Heart left ventricle (tissue), 13 donors: ENCODE measurements around the gene POMT1.

Experiments
- POLR2A ChIP-seq, 2 donors: fragments of 450-650 bp; IDR thresholded peaks; one replicate each; pipeline ENCODE4 v1.6.1; 2017; ENCODE audit warnings: antibody characterized with exemption in 2 of 2, mild to moderate bottlenecking in 2 of 2, moderate library complexity in 2 of 2
- TF ChIP-seq, protein P1 (sequence below), 12 donors: fragments of 200-600 bp; sonication (generic) in 4 of 12; IDR thresholded peaks; one replicate each; pipeline versions ENCODE4 v1.5.0 to v1.8.0; 2018 to 2022; ENCODE audit warnings: antibody characterized with exemption in 12 of 12, mild to moderate bottlenecking in 5 of 12
- donor health status: ischemic (EF 13 %, LVEDD 7.1; RV severe dilation, severe dysfunction).
- donor health status: DM: no; HTN: yes; CAD: no.
- donor health status: DM: no; HTN: no; CAD: no.
- donor health status: ischemic (EF 25% LVEDD 6.9; RV normal size, moderate dysfunction).
- donor health status: ischemic (EF 25% LVEDD 5.7; RV mildly dilated, moderate dysfunction).
- donor health status: ischemic (EF 35%, LVEDD 5.7; RV mildly dilated, moderate dysfunction).
- donor health status: nonischemic (EF 11% LVEDD 7.7; RV severe dilation, severe dysfunction).
- donor health status: DM: yes; HTN: yes; CAD: no.
- donor health status: PGD.
- donor health status: ischemic (EF 29% LVEDD 5.4; RV normal size, mild dysfunction).
- donor health status: nonischemic (EF 23%, LVEDD 6.1; RV moderate dilation, normal function).

DNA sequence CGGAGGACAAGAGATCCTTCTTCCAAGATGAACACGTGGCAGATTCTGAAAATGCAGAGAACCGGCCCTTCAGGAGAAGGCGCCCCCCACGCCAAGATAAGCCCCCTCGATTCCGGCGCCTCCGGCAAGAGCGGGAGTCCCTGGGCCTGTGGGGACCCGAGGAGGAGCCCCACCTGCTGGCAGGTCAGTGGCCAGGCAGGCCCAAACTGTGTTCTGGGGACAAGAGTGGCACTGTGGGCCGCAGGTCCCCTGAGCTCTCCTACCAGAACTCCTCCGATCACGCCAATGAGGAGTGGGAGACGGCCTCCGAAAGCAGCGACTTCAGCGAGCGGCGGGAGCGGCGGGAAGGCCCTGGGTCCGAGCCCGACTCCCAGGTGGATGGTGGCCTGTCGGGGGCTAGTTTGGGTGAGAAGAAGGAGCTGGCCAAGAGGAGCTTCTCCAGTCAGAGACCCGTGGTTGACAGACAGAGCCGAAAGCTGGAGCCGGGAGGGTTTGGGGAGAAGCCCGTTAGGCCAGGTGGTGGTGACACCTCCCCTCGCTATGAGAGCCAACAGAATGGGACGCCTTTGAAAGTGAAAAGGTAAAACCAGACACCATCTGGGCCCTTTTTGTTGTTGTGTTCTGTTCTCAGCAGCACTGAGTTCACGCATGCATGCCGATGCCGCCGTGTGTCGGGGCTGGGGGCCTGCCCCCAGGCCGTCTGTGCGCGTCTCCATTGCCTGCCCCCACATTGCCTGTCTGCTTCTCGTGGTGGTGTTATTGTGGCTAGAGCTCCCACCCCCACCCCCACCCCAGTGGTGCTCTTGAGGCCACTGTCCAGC is 26.6 kb upstream of the POMT1 start:
- TF ChIP-seq, protein P1, sequence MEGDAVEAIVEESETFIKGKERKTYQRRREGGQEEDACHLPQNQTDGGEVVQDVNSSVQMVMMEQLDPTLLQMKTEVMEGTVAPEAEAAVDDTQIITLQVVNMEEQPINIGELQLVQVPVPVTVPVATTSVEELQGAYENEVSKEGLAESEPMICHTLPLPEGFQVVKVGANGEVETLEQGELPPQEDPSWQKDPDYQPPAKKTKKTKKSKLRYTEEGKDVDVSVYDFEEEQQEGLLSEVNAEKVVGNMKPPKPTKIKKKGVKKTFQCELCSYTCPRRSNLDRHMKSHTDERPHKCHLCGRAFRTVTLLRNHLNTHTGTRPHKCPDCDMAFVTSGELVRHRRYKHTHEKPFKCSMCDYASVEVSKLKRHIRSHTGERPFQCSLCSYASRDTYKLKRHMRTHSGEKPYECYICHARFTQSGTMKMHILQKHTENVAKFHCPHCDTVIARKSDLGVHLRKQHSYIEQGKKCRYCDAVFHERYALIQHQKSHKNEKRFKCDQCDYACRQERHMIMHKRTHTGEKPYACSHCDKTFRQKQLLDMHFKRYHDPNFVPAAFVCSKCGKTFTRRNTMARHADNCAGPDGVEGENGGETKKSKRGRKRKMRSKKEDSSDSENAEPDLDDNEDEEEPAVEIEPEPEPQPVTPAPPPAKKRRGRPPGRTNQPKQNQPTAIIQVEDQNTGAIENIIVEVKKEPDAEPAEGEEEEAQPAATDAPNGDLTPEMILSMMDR (IDR thresholded peaks at IDR 0.05) = peak; percentile 19 to 64 (median 46)
- TF ChIP-seq POLR2A (IDR thresholded peaks at IDR 0.05) = no peak
